Hematopoietic multipotent progenitor cell treated with erythropoietin and hydrocortisone succinate and interleukin-3 and kit ligand, for 6 days (in vitro differentiated cells): Measurements from ENCODE around the gene PEPD.
"Not testable (repeated sequence)": the region's sequence is repeated elsewhere in the genome, so short reads cannot be mapped to it uniquely, and the experiment has no call there.

Experiments used
- DNase-seq: peaks from one replicate; pipeline ENCODE4 v3.0.0-alpha.2; 2015

The PEPD gene

DNA sequence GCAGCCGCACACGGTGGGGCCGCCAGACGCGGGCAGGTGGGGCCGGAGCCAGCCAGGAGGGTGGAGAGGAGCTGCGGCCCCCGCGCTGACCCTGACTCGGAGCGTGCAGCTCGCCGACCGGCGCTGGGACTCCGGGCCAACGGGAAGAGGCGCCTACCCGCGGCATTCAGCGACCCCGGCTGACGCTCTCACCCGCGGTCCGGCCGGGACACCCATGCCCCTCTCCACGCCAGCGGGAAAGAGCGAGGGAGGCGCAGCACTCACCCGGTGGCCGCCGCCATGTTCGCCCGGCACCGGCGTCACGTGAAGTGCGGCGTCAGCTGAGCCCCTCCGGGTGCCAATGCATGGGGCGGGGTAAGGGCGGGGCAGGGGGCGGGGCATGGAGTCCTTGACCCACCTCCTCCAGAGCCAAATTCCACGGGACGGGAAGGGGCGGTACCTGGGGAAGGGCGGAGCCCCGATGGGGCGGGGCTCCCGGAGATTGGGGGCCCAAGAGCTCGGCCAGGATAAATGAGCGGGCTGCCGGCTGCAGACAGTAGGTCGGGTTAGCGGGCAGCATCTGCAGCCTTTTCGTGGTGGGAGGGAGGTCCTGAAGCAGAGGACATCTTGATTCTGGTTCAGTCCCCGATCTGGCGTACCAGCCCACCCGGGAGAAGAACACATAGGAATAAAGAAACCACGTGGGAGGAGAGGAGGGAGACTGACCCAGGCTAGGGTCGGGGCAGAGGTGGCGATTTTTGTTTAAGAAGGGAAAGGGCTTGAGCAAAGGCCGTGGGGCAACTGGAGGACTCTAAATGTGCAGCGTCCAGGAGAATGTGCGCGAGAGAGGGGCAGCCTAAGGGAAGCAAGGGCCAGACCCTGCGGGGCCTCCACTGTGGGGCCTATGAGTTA lies at the start of gene PEPD:
TSS of gene PEPD (minus strand) at position 312 of the 891 bp plus-strand sequence. CDS start at position 281, 31 bp downstream.
- peak; percentile 93 for DNase-seq

DNA sequence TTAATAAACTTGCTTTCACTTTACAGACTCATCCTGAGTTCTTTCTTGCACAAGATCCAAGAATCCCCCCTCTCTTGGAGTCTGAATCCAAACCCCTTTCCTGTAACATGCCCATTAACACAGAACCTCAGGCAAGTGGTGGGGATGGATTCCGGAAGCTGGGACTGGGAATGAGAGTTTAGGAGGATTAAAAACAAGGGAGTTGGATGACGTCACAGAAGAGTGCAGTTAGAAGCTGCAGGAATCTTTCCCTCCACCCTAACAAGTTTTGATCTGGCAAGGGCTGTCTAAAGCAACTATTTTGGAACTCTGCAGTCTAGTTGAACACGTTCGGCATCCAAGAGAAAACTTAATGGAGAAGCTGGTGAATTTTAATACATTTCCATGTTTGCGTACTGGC lies 48.2 kb upstream of the PEPD start:
- DNase-seq: no peak

DNA sequence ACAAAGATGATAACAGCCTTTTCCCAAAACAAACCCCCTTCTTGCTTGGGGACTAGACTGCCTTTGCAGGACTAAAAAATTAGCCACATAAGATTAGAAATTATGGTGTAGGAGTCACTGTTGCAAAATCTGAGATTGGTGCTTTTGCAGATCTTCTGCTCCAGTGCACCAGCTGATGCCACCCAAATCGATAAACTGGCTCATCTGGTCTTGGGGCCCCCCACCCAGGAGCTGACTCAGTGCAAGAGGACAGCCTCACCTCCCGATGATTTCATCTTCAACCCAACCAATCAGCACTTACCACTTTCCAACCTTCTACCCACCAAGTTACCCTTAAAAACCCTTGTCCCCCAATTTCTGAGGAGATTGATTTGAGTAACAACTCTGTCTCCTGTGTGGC lies 47.1 kb upstream of the PEPD start:
- no peak for DNase-seq

DNA sequence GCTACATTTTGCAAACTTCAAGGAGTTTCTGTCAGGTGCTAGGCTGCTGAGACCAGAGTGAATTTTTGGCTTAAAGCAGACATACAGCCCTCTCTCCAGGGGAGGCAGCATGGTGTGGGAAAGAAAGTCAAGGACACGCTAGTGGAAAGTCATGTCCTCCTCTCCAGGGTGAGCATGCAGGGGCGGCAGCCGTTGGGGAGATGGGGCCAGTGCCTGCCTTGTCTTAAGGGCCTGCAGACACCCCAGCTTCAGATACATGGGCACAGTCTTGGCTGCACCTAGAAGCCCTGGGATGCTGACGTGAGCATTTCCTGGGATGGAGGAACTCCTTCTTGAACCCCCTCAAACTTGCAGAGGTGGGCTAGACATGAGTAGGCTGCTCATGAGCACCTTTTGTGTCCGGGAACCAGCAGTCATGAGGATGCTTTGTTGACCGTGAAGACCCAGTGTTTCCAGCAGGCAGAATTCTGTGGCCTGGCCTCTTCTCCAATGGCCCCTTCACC lies 43.3 kb upstream of the PEPD start:
- DNase-seq: no peak

DNA sequence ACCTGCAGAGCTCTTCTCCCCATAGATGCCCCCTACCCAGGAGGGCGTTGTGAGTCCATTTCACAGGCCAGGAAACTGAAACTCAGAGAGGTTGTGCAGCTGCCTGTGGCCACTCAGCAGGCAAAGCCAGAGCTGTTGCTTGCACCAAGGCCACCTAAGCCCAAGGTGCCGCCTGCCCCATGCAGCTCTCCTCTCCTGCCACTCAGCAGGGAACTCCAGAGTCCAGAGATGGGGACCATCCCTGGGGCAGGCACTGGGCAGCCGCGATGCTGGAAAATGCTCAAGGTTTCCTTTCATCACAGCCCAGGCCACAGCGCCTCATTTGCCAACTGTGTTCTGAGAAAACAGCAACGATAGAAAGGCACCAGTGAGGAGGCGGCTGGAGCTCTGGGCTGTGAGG lies 41.0 kb upstream of the PEPD start:
- DNase-seq: no peak

DNA sequence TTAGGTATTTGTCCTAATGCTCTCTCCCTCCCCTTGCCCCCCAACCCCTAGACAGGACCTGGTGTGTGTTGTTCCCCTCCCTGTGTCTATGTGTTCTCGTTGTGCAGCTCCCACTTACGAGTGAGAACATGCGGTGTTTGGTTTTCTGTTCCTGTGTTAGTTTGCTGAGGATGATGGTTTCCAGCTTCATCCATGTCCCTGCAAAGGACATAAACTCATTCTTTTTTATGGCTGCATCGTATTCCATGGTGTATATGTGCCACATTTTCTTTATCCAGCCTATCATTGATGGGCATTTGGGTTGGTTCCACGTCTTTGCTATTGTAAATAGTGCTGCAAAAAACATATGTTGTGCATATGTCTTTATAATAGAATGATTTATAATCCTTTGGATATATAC lies 40.1 kb upstream of the PEPD start:
- DNase-seq: not testable (repeated sequence)

DNA sequence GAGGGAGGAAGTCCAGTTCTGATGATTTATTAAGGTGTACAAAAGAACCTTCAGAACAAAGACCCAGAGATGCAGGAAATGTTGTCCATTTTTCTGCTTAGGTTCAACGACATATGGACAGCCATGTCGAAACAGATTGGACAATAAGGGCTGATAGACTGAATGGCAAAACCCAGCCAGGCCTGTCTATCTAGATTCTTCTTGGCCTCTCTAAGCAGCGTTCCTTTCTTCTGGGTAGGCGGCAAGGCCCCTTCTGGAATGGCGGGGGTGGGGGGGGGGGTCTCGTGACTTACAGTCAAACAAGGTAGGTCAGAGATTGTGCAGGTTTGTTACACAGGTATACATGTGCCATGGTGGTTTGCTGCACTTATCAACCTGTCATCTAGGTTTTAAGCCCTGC lies 39.7 kb upstream of the PEPD start:
- no peak for DNase-seq

DNA sequence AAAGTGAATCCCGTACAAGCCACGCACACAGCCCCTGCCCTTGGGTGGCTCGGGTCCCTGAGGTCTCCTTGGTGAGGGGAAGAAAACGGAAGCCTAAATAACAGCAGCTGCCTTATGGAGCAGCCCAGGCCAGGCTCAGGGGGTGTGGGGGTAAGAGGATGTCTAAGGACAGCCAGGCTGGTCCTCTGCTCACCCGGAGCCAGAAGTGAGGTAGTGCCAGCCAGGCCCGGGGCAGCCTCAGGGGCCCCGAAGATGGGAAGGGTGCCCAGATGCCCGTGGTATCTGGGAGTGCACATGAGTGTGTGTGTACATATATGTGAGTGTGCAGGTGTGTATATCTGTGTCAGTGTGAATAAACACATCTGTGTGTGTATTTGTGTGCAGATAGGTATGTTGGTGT lies 38.4 kb upstream of the PEPD start:
- no peak for DNase-seq

DNA sequence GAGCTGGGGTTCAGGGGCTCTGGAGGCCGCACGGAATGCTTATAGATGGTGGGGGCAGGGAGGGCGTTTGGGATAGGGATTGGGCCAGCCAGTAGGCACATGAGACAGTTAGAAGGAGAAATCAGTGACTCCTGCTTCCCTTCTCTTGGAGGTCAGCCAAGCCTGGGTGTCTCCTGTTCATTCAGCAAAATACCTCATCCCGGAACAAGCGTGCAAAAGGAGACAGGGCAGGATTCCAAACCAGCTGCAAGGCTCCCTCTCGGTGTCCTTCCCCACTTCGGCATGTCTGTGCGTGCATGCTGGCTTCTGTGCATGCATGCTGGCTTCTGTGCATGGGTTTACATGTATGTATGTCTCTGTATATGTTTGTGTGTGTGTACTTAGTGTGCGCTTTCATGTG lies 37.3 kb upstream of the PEPD start:
- no peak for DNase-seq

DNA sequence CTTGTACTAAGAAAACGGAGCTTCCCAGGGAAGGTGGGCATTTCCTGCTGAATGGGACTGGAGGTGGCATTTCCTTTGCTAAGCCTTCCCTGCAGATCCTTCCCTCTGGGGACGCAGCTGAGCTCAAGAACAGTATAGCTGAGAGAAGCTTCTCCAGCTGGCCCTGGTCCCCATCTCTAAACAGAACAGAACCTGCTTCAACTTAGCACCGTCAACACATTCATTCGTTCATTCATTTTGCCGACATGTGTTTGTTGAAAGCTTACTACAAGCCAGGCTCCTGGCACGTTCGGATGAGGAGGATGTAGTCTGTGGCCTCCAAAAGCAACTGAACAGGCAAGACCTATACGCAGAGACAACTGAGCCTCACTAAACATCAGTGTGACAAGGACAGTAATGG lies 36.6 kb upstream of the PEPD start:
- DNase-seq: no peak

DNA sequence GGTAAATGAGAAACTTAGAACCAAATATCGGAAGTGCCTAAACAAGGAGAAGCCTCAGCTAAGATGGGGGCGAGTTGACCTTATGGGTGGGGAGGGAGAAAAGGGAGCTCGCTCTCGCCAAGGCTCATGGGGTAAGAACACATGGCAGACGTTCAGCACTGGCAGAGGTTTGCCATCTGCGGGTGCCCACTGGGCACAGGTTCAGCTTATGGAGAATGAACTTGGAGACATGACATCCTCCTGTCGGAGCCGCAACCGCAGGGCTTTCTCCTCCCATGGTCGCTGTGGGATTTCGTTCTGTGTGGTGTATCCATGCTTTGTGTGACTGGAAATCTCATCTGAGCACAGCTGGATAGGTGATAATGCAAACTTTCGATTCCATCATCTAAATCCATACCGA lies 36.1 kb upstream of the PEPD start:
- DNase-seq: no peak

DNA sequence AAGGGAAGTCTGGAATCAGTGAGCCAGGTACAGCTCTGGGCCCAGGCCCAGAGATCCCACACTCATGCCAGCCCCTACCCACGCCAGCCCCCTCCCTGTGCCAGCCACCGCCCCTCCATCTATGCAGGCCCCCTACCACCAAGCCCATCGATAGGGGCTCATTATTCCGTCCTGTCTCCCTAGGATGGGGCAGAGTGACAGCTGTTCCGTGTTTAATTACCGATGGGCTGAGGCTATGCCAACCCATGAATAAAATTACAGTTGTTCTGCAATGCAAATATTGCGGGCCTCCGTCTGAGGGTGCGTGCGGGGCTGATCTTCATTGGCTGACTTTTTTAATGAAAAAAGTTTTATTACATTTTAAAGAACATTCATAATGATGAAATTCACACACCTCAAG lies 35.6 kb upstream of the PEPD start:
- no peak for DNase-seq

DNA sequence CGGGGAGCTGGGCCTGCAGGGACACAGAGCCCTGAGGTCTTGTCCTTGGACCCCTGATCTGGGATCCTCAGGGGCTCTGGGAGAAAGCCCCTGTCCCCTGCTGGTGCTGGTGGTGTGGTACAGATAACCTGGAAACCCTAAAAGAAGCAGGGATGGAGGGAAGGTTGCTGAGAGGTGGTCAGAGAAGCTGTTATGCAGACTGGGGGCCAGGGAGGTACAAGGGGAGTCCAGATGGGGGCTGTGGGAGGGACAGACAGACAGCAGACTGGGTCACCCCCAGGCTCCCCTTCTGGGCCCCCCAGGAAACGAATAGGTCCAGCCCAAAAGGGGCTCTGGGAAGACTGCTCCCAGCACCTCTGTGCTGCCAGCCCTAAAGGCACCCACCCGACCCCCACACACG lies 34.7 kb upstream of the PEPD start:
- no peak for DNase-seq

DNA sequence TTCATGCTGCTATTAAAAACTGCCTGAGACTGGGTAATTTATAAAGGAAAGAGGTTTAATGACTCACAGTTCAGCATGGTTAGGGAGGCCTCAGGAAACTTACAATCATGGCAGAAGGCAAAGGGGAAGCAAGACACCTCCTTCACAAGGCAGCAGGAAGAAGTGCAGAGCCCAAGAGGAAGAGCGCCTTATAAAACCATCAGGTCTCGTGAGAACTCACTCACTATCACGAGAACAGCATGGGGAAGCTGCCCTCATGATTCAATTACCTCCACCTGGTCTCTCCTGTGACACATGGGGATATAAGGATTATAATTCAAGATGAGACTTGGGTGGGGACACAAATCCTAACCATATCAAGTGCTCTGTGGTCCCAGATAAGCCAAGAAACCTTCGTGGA lies 34.1 kb upstream of the PEPD start:
- DNase-seq: peak; percentile 3

DNA sequence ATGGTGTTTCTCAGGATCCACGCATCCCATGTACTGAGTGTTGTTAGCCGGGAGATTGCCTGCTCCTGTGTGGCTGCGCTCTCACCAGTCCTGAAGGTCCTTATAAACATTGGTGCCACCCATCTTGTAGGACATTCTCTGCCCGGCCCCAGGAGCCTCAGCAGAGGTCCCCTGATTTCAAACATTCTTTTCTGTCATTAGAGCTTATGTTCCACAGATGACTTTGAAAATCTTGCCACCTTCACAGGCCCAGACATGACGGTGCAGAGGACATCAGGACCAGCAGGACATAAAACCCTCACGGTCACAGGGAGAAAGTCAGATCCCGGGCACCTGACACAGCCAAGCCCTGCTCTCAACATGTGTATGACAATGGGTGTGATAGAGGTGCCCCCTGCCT lies 33.2 kb upstream of the PEPD start:
- no peak for DNase-seq

DNA sequence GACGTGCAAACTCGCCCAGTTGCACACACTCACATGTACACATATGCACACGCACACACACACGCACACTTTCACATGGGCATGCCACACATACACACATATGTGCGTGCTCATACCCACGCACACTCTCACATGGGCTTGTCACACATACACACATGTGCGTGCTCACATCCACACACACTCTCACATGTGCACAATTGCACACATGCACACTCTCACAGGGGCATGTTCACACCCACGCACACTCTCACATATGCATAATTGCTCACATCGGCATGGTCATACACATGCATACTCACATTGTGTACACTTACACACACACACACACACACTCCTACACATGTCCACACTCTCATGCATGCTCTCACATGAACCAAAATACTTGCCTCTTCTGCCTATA lies 32.8 kb upstream of the PEPD start:
- DNase-seq: no peak

DNA sequence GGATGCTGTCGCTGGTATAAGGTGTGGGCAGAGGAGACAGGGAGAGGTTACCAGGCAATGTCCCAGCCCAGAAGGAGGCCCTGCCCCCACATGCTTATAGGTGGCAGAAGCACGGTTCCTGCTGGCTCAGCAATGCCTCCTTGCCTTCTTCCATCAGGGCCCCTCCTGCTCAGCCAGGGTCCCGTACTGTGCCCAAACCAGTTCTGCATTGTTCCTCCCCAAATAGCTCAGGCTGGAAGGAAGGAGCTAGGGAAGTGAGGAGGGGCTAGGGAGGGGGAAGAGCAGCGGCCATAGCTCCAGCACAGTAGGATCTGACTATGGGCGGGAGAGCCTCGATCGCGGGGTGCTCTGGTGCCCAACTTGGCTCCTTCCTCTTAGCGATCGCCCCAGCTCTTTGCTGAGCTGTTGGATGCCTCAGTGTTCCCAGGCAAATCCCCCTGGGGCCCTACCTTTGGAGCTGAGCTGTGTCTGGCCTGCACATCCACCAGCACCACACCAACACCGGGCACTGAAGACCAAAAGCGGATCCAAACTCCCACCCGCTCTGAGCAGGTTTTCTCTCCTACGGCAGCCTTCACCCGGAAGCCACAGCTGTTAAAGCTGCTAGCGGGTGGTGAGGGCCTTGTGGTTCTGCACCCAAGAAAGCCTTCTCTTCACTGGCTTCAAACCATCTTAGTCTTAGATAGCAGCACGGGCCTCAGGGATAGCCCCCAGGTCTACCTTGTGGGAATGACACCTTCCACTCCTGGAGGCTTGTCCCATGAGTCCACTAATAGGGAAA lies 32.1 kb upstream of the PEPD start:
- DNase-seq: no peak

DNA sequence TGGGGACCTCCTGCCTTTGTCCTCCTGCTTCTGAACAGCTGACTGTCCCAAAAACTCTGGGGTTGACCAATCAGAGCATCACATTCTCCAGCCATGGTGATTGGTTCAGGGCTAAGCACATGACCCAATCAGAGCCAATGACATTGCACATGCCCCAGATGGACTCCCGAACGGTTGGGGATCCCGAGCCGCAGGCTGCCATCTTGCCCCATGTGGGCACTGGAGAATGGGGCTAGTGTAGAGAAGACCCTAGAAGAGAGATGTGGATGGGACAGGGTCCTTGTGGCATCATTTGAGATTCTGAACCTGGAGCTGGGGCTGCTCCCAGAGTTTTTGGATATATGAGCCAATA lies 31.3 kb upstream of the PEPD start:
- no peak for DNase-seq

DNA sequence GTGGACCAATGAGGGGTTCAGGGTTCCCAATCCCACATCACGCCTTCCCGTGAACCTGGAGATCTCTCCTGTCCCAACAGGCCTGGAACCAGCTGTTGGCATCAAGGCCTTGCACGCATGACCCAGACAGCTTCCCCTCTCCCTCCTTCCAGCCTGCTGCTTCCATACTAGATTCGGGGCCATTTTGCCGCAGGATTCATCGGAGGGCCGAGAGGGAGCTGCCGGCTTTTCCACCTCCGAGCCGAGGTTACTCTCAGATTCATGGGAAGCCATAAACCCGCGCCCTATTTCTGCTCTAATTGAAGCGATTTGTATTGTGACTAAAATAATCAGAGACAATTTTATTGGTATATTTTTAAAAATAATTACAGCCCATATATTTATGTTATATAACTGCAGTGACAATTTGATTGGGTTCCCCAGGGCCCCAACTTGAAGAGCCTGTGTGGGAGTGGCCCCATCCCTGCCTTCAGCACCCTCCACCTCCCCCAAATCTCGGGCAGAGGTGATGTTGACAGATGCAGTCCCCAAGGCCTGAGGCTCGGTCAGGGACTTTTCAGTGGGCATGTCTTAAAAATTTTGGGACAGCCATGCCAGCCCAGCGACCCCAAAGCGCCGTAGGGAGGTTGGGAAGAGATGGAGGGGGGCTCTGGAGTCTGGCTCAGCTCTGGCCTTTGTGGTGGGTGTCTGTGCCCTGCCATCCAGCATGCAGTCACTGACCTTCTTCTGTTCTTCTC lies 30.8 kb upstream of the PEPD start:
- no peak for DNase-seq

DNA sequence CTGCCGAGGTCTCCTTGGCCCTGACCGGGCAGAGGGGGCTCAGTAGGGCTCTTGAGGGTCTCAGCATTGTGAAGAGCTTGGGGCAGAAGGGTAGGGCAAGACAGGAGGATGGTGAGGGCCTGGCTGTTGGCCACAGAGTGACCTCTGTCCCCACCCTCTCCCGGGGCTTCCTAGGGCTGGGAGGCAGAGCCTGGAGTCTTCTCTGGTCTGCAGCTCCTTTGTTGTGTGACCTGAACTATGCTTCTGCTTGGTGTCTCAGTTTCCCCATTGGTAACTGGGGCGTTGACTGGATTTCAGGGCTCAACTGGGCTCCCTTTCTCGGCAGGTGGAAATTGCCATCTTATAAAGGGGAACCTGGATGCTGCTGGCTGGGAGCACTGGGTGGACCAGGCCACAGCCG lies 30.1 kb upstream of the PEPD start:
- DNase-seq: no peak

DNA sequence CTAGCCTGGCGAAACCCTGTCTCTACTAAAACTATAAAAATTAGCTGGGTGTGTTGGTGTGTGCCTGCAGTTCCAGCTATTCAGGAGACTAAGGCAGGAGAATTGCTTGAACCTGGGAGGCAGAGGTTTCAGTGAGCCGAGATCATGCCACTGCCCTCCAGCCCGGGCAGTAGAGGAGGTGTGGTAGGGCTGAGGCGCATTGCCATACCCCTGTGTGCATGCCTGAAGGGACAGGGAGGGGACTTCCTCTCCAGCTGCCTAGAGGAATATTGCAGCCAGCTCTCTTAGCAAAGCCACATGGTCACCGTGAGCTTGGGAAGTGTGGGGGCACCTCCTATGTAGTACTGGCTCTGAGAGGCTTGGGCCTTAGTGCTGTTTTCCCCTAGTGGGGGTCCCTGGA lies 29.2 kb upstream of the PEPD start:
- DNase-seq: no peak

DNA sequence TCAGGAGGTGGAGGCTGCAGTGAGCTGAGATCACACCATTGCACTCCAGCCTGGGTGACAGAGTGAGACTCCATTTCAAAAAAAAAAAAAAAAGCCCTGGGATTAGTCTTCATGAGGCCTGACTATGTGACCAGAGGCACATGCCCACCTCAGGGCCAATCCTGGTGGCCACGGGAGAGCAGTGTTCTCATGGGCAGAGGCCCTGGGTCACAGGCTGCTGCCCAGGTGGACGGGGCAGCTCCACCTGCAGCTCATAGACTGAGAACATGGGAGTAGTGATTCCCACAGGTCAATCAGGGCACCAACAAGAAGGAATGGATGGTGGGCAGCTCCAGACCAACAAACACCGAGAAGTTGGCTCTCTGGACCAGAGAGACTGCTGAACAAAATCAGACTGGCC lies 26.1 kb upstream of the PEPD start:
- no peak for DNase-seq

DNA sequence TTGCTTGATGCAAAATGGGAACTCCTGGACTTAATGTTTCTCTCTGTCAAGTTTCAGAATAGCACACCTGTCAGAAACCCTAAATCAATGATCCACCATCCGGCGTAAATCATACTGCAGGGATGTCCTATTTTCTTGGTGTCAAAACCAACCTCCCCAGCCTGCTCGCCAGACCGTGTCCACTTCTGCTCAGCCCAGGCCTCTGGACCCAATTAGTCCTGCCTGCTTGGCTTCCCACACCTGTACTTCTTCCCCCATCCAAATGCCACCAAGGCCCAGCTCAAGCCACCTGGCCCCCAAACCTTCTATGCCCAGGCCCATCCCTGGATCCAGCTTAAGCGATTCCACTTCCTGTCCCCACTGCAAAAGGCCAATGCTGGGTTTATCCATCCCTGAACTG lies 25.1 kb upstream of the PEPD start:
- DNase-seq: no peak
